Chondrocyte (in vitro differentiated cells): ENCODE results near the gene CSF3R. TPM values are rescaled to one million over a fixed set of nuclear protein-coding genes. Genes with fewer than 3 reads are reported as not detected.
"Not testable (repeated sequence)": the region's sequence is repeated elsewhere in the genome, so short reads cannot be mapped to it uniquely, and the experiment has no call there.

Experiments
- DNase-seq: peaks from one replicate; pipeline ENCODE4 v3.0.0; 2021; ENCODE audit warnings: mixed read lengths, low spot score
- H3K27ac Mint-ChIP-seq: one replicate; pipeline ENCODE4 v1.8.0; 2021; ENCODE audit warnings: mild to moderate bottlenecking, moderate library complexity, mixed read lengths; ENCODE audit not compliant: unreplicated experiment
- H3K27me3 Mint-ChIP-seq: 2 replicates; pipeline ENCODE4 v1.8.0; 2021; ENCODE audit warnings: low read depth, mixed read lengths
- H3K36me3 Mint-ChIP-seq: 2 replicates; pipeline ENCODE4 v1.8.0; 2021; ENCODE audit warnings: low read depth, mixed read lengths
- H3K4me1 Mint-ChIP-seq: 2 replicates; pipeline ENCODE4 v1.8.0; 2021; ENCODE audit warnings: low read depth, mild to moderate bottlenecking, mixed read lengths
- H3K4me3 Mint-ChIP-seq: one replicate; pipeline ENCODE4 v1.8.0; 2021; ENCODE audit warnings: mild to moderate bottlenecking, moderate library complexity, mixed read lengths; ENCODE audit not compliant: unreplicated experiment
- H3K9me3 Mint-ChIP-seq: 2 replicates; pipeline ENCODE4 v1.8.0; 2021; ENCODE audit warnings: low read depth, mixed read lengths
- total RNA-seq: library from RNA; stranded (reverse); gene quantifications from 3 replicates; pipeline ENCODE4 v1.2.1, GENCODE V29; 2021
- TF ChIP-seq, protein P1 (sequence below): fragments of 200-600 bp; sonication (generic); IDR thresholded peaks from 2 replicates; pipeline ENCODE4 v1.5.0; 2021; ENCODE audit warnings: antibody characterized with exemption, mild to moderate bottlenecking, moderate library complexity

CSF3R gene
- total RNA-seq, 1 donor from 2014 or later, result not detected

- Mint-ChIP-seq H3K36me3 (peaks cover 1% of the 10 kb centered on the region), H3K4me3 (no peak overlapping the region), H3K4me1 (no peaks in the 10 kb centered on the region), H3K27me3 (peaks cover 48% of the 10 kb centered on the region), H3K27ac (no peak overlapping the region), H3K9me3 (no peaks in the 10 kb centered on the region)
- TF ChIP-seq, protein P1, sequence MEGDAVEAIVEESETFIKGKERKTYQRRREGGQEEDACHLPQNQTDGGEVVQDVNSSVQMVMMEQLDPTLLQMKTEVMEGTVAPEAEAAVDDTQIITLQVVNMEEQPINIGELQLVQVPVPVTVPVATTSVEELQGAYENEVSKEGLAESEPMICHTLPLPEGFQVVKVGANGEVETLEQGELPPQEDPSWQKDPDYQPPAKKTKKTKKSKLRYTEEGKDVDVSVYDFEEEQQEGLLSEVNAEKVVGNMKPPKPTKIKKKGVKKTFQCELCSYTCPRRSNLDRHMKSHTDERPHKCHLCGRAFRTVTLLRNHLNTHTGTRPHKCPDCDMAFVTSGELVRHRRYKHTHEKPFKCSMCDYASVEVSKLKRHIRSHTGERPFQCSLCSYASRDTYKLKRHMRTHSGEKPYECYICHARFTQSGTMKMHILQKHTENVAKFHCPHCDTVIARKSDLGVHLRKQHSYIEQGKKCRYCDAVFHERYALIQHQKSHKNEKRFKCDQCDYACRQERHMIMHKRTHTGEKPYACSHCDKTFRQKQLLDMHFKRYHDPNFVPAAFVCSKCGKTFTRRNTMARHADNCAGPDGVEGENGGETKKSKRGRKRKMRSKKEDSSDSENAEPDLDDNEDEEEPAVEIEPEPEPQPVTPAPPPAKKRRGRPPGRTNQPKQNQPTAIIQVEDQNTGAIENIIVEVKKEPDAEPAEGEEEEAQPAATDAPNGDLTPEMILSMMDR, result no peak
- DNase-seq, result no peak
These were observed 21.0 kb upstream of the CSF3R start for GRCh38 chr1:36503733-36504132.

DNA sequence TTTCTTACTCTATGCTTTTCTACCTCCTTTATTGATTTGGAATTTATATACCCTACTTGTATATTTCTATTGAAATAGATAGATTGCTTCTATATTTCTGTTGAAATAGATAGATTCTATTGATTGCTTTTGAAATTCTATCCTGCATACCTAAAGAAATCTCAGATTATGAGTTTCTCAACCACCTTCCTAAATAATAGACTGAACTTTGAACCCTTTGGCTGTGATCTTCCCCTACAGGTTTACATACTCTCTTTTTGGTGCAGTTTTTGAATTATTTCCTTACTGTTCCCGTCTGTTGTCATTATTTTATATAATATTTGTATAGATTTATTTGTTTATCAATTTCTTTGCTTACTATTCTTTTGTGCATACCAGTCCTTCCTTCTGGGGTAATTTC is 20.4 kb upstream of the CSF3R start:
- H3K4me1 Mint-ChIP-seq, result no peaks in the 10 kb centered on the region
- TF ChIP-seq, protein P1, result no peak
- no peak overlapping the region for H3K27ac Mint-ChIP-seq
- H3K27me3 Mint-ChIP-seq, result peaks cover 47% of the 10 kb centered on the region
- no peak for DNase-seq
- no peaks in the 10 kb centered on the region for H3K9me3 Mint-ChIP-seq
- peaks cover 1% of the 10 kb centered on the region for H3K36me3 Mint-ChIP-seq
- no peak overlapping the region for H3K4me3 Mint-ChIP-seq

- no peak overlapping the region for H3K27ac Mint-ChIP-seq
- H3K27me3 Mint-ChIP-seq, result peaks cover 48% of the 10 kb centered on the region
- no peak overlapping the region for H3K4me3 Mint-ChIP-seq
- TF ChIP-seq, protein P1, result no peak
- no peak for DNase-seq
- peaks cover 1% of the 10 kb centered on the region for H3K36me3 Mint-ChIP-seq
- no peaks in the 10 kb centered on the region for H3K4me1 Mint-ChIP-seq
- no peaks in the 10 kb centered on the region for H3K9me3 Mint-ChIP-seq
These were observed 19.9 kb upstream of the CSF3R start for GRCh38 chr1:36502616-36503015.

GRCh38 chr1:36501911-36502310 is 19.2 kb upstream of the CSF3R start:
- not testable (repeated sequence) for H3K9me3 Mint-ChIP-seq, H3K27ac Mint-ChIP-seq, DNase-seq, H3K36me3 Mint-ChIP-seq, H3K4me3 Mint-ChIP-seq, H3K4me1 Mint-ChIP-seq
- peaks cover 48% of the 10 kb centered on the region for H3K27me3 Mint-ChIP-seq

GRCh38 chr1:36497207-36497606 is 14.5 kb upstream of the CSF3R start:
- DNase-seq, result no peak
- Mint-ChIP-seq H3K4me3 (no peak overlapping the region), H3K27me3 (peaks cover 40% of the 10 kb centered on the region), H3K27ac (no peak overlapping the region), H3K9me3 (no peaks in the 10 kb centered on the region), H3K4me1 (no peaks in the 10 kb centered on the region), H3K36me3 (no peaks in the 10 kb centered on the region)
- TF ChIP-seq, protein P1, result no peak

DNA sequence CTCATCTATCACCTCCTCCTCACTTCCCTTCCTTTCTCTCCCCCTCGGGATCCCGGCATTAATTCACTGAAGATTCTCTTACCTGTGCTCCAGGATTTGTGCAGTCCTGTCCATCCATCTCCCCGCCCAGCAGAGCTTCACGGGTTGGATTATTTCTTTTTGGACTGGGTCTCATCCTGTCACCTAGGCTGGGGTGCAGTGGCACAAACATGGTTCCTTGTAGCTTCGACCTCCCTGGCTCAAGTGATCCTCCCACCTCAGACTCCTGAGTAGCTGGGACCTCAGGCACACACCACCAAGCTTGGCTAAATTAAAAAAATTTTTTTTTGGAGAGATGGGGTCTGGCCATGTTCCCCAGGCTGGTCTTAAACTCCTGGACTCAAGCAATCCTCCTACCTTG is 12.3 kb upstream of the CSF3R start:
- Mint-ChIP-seq H3K4me3 (no peak overlapping the region), H3K36me3 (no peaks in the 10 kb centered on the region), H3K4me1 (no peaks in the 10 kb centered on the region), H3K27me3 (peaks cover 43% of the 10 kb centered on the region), H3K27ac (no peak overlapping the region), H3K9me3 (no peaks in the 10 kb centered on the region)
- TF ChIP-seq, protein P1, result no peak
- DNase-seq, result no peak
